H1 (cell line): Measurements from ENCODE around the gene UFC1. TPM values are rescaled to one million over a fixed set of nuclear protein-coding genes. Genes with fewer than 3 reads are reported as not detected.
A peak's percentile ranks its signal among the peaks of the same experiment; 100 is the strongest.

Source experiments
- CTCF ChIA-PET: fragments of 300-600 bp; sonication (Branson Sonifier 250); formaldehyde crosslinking; loops from one replicate; lab custom pipeline; 2021; ENCODE audit not compliant: partially characterized antibody; lab: Charles Lee
- POLR2A ChIA-PET: fragments of 300-600 bp; sonication (Branson Sonifier 250); formaldehyde crosslinking; loops from one replicate; lab custom pipeline; 2021; ENCODE audit warnings: inconsistent platforms; ENCODE audit not compliant: partially characterized antibody; lab: Charles Lee
- DNase-seq, 2 experiments: peaks; one replicate each; pipeline versions ENCODE4 v3.0.0 to v3.0.0-alpha.2; 2010 to 2022; ENCODE audit warnings: low spot score in 2 of 2, low read depth in 1 of 2, mixed read lengths in 1 of 2
- FAIRE-seq: peaks from 2 replicates; lab custom pipeline; 2011; peaks lifted over from hg19 to GRCh38; lab: Jason Lieb, UNC
- H2AFZ ChIP-seq: 2 replicates; pipeline ENCODE4 v1.8.1; 2012; ENCODE audit warnings: low read length, inconsistent platforms
- H2AK5ac ChIP-seq: 2 replicates; pipeline ENCODE4 v1.6.1; 2013; ENCODE audit warnings: low read depth, low read length
- H2BK120ac ChIP-seq: replicated peaks from 2 replicates; pipeline ENCODE3; 2013; ENCODE audit warnings: low read depth, low read length, inconsistent platforms
- H2BK12ac ChIP-seq: 2 replicates; pipeline ENCODE4 v1.6.1; 2013; ENCODE audit warnings: low read depth, low read length
- H2BK15ac ChIP-seq: 2 replicates; pipeline ENCODE4 v1.6.1; 2013; ENCODE audit warnings: low read length
- H2BK20ac ChIP-seq: 2 replicates; pipeline ENCODE4 v1.6.1; 2013; ENCODE audit warnings: low read length
- H2BK5ac ChIP-seq: 2 replicates; pipeline ENCODE4 v1.6.1; 2013; ENCODE audit warnings: low read depth, low read length
- H3K14ac ChIP-seq: 2 replicates; pipeline ENCODE4 v1.6.1; 2013; ENCODE audit warnings: inconsistent platforms; ENCODE audit not compliant: insufficient read length
- H3K18ac ChIP-seq: 2 replicates; pipeline ENCODE4 v1.6.1; 2013; ENCODE audit warnings: low read length; ENCODE audit errors: extremely low read depth
- H3K23ac ChIP-seq: 2 replicates; pipeline ENCODE4 v1.6.1; 2013; ENCODE audit warnings: inconsistent platforms; ENCODE audit not compliant: insufficient read length
- H3K23me2 ChIP-seq: 2 replicates; pipeline ENCODE4 v1.6.1; 2013; ENCODE audit warnings: low read depth, low read length
- H3K27ac ChIP-seq: 2 replicates; pipeline ENCODE4 v1.6.1; 2011; ENCODE audit warnings: low read depth, low read length, inconsistent platforms
- H3K27me3 ChIP-seq, 4 experiments: replicated peaks in 1 of 4; 1 replicate in 1 of 4; 2 replicates in 3 of 4; pipeline versions ENCODE4 v1.6.1 to v1.8.1; 2011 to 2013; ENCODE audit warnings: low read length in 3 of 4, mild to moderate bottlenecking in 3 of 4, inconsistent platforms in 2 of 4, mixed read lengths in 2 of 4, moderate library complexity in 1 of 4; ENCODE audit not compliant: control insufficient read depth in 3 of 4, insufficient read depth in 3 of 4; ENCODE audit errors: extremely low read depth in 1 of 4
- H3K36me3 ChIP-seq, 4 experiments: 2 replicates each; pipeline versions ENCODE4 v1.6.1 to v1.8.1; 2011 to 2013; ENCODE audit warnings: mild to moderate bottlenecking in 4 of 4, low read length in 3 of 4, moderate library complexity in 2 of 4, control low read depth in 1 of 4, inconsistent platforms in 1 of 4; ENCODE audit not compliant: insufficient read depth in 4 of 4, control insufficient read depth in 2 of 4
- H3K4ac ChIP-seq: replicated peaks from 2 replicates; pipeline ENCODE3; 2013; ENCODE audit warnings: low read length, low read depth, mixed read lengths, inconsistent platforms; ENCODE audit not compliant: insufficient read length
- H3K4me1 ChIP-seq, 4 experiments: replicated peaks in 1 of 4; 1 replicate in 1 of 4; 2 replicates in 3 of 4; pipeline versions ENCODE4 v1.6.1 to v1.8.1; 2011 to 2013; ENCODE audit warnings: low read length in 3 of 4, inconsistent platforms in 2 of 4, mixed read lengths in 1 of 4; ENCODE audit not compliant: insufficient read depth in 4 of 4, control insufficient read depth in 3 of 4
- H3K4me2 ChIP-seq, 2 experiments: 2 replicates each; pipeline versions ENCODE4 v1.6.1 to v1.8.1; 2011 to 2013; ENCODE audit warnings: low read depth in 2 of 2, low read length in 2 of 2, control low read depth in 1 of 2, inconsistent platforms in 1 of 2, mild to moderate bottlenecking in 1 of 2; ENCODE audit not compliant: insufficient read depth in 1 of 2
- H3K4me3 ChIP-seq, 4 experiments: fragments of 200-600, 300-600 bp in 1 of 4; sonication (generic), shearing (Covaris generic), sonication (Bioruptor Twin) in 1 of 4; 2 replicates each; pipeline versions ENCODE4 v1.5.1 to v1.8.1; 2011 to 2016; ENCODE audit warnings: low read length in 4 of 4, low read depth in 3 of 4, control low read depth in 2 of 4, inconsistent platforms in 2 of 4, mild to moderate bottlenecking in 2 of 4, mixed read lengths in 1 of 4, moderate library complexity in 1 of 4; ENCODE audit not compliant: insufficient read depth in 2 of 4; ENCODE audit errors: extremely low read depth in 1 of 4
- H3K56ac ChIP-seq: replicated peaks from 2 replicates; pipeline ENCODE3; 2013; ENCODE audit warnings: low read depth, mild to moderate bottlenecking, mixed read lengths, low read length, inconsistent platforms; ENCODE audit not compliant: insufficient read length
- H3K79me1 ChIP-seq: 2 replicates; pipeline ENCODE4 v1.6.1; 2013; ENCODE audit warnings: low read depth, low read length, control low read depth
- H3K79me2 ChIP-seq, 2 experiments: 2 replicates each; pipeline versions ENCODE4 v1.6.1 to v1.8.1; 2012 to 2013; ENCODE audit warnings: low read length in 2 of 2, mild to moderate bottlenecking in 2 of 2, inconsistent platforms in 1 of 2; ENCODE audit not compliant: insufficient read depth in 2 of 2, control insufficient read depth in 1 of 2
- H3K9ac ChIP-seq, 4 experiments: replicated peaks in 1 of 4; 1 replicate in 1 of 4; 2 replicates in 3 of 4; pipeline versions ENCODE4 v1.6.1 to v1.8.1; 2011 to 2013; ENCODE audit warnings: low read depth in 3 of 4, low read length in 3 of 4, control low read depth in 2 of 4, mild to moderate bottlenecking in 2 of 4, moderate library complexity in 2 of 4, inconsistent platforms in 1 of 4; ENCODE audit errors: extremely low read depth in 1 of 4
- H3K9me3 ChIP-seq, 2 experiments: 2 replicates each; pipeline versions ENCODE4 v1.6.1 to v1.8.1; 2012 to 2013; ENCODE audit warnings: mild to moderate bottlenecking in 2 of 2, moderate library complexity in 2 of 2, control low read depth in 1 of 2, inconsistent platforms in 1 of 2, low read depth in 1 of 2, low read length in 1 of 2, mixed read lengths in 1 of 2; ENCODE audit not compliant: insufficient read depth in 2 of 2
- H4K20me1 ChIP-seq, 2 experiments: replicated peaks in 1 of 2; 2 replicates each; pipeline versions ENCODE3 to v1.8.1; 2011 to 2013; ENCODE audit warnings: inconsistent platforms in 2 of 2, low read length in 2 of 2, mild to moderate bottlenecking in 1 of 2; ENCODE audit not compliant: insufficient read depth in 2 of 2, control insufficient read depth in 1 of 2
- H4K5ac ChIP-seq: 2 replicates; pipeline ENCODE4 v1.6.1; 2013; ENCODE audit warnings: low read length, low read depth, mixed read lengths, inconsistent platforms; ENCODE audit not compliant: insufficient read length
- H4K8ac ChIP-seq: 2 replicates; pipeline ENCODE4 v1.8.0; 2013; ENCODE audit warnings: mild to moderate bottlenecking, moderate library complexity, low read length, inconsistent platforms; ENCODE audit not compliant: insufficient read depth; ENCODE audit errors: extremely low read depth
- H4K91ac ChIP-seq: replicated peaks from 2 replicates; pipeline ENCODE3; 2013; ENCODE audit warnings: low read length, mixed read lengths, inconsistent platforms; ENCODE audit not compliant: insufficient read length
- ASH2L ChIP-seq: fragments of 200-600, 300-600 bp; sonication (generic); IDR thresholded peaks from one replicate; pipeline ENCODE4 v1.7.1; 2017; ENCODE audit warnings: low read length
- CTBP2 ChIP-seq: IDR thresholded peaks from 2 replicates; pipeline ENCODE4 v1.7.0; 2011; ENCODE audit warnings: borderline replicate concordance, mild to moderate bottlenecking, moderate library complexity, mixed read lengths, low read length; ENCODE audit not compliant: insufficient read depth, insufficient read length
- JUND ChIP-seq: IDR thresholded peaks from 2 replicates; pipeline ENCODE4 v1.6.1; 2011; ENCODE audit warnings: mild to moderate bottlenecking, improper control_type of control experiment, low read length
- KDM1A ChIP-seq: fragments of 200-600, 300-600 bp; sonication (generic); IDR thresholded peaks from 2 replicates; pipeline ENCODE4 v1.7.1; 2016; ENCODE audit warnings: mild to moderate bottlenecking, low read length, borderline replicate concordance
- KDM5A ChIP-seq: fragments of 200-600 bp; IDR thresholded peaks from 2 replicates; pipeline ENCODE4 v1.7.1; 2012; ENCODE audit warnings: mild to moderate bottlenecking, low read length, inconsistent platforms, mixed read lengths
- NANOG ChIP-seq: IDR thresholded peaks from 2 replicates; pipeline ENCODE4 v1.6.1; 2011; ENCODE audit warnings: low read length, low read depth, mild to moderate bottlenecking, inconsistent platforms; ENCODE audit not compliant: insufficient read depth, poor library complexity, severe bottlenecking
- RNF2 ChIP-seq: fragments of 200-900, 300-1000 bp; sonication (generic); IDR thresholded peaks from 2 replicates; pipeline ENCODE4 v1.7.1; 2016; ENCODE audit warnings: borderline replicate concordance, low read depth, mild to moderate bottlenecking, antibody characterized with exemption, low read length; ENCODE audit not compliant: poor library complexity, severe bottlenecking; ENCODE audit errors: missing control alignments
- SP2 ChIP-seq: IDR thresholded peaks from 2 replicates; pipeline ENCODE4 v1.6.1; 2012; ENCODE audit warnings: mild to moderate bottlenecking, low read length, inconsistent platforms
- SP4 ChIP-seq: IDR thresholded peaks from 2 replicates; pipeline ENCODE4 v1.6.1; 2012; ENCODE audit warnings: low read length, inconsistent platforms
- YY1 ChIP-seq: IDR thresholded peaks from 2 replicates; pipeline ENCODE4 v1.6.1; 2011; ENCODE audit warnings: low read depth, mild to moderate bottlenecking, low read length
- WGBS, 2 experiments: shearing (Covaris generic) in 1 of 2; methylation state at CpG; one replicate each; pipeline versions ENCODE4 v1.1.6 to v1.1.7; 2013 to 2015; ENCODE audit warnings: low lambda C conversion rate in 2 of 2, mixed read lengths in 2 of 2, inconsistent platforms in 1 of 2, low coverage in 1 of 2, missing lambda C conversion rate in 1 of 2; ENCODE audit not compliant: insufficient replicate concordance in 2 of 2, insufficient coverage in 1 of 2, insufficient read length in 1 of 2; ENCODE audit errors: extremely low coverage in 1 of 2, missing lambda C conversion rate in 1 of 2; 5-methylcytosine and 5-hydroxymethylcytosine counted together
- polyA plus RNA-seq, 7 experiments: library from polyadenylated mRNA; depleted of rRNA in 3 of 7; stranded (reverse) in 5 of 7; unstranded in 2 of 7; fragments of >200 nt in 5 of 7; fragments of 200-250 nt in 2 of 7; gene quantifications; 1 replicate in 5 of 7; 2 replicates in 1 of 7; 4 replicates in 1 of 7; pipeline versions ENCODE4 v1.2.1 to v1.2.3, GENCODE V29; 2011 to 2013; ENCODE audit warnings: missing spikeins in 2 of 7, mixed read lengths in 2 of 7
- total RNA-seq: library from RNA; stranded (reverse); fragmentation: NEBNext Ultra II Directional; extraction: Animal tissue kit (Norgen Biotek cat#: 25700); gene quantifications from 2 replicates; pipeline ENCODE4 v1.2.1, GENCODE V29; 2021

UFC1 gene
- total and polyA plus RNA-seq, 2 of the 8 experiments (the other 6 are each of a cell fraction or from before 2014, with no cell fraction given), result 67.8 to 102 TPM

GRCh38 chr1:161159087-161159912 is 5.5 kb downstream of the UFC1 start, which contains the start of gene USP21:
Gene USP21, plus strand, starts transcription at chr1:161159500. Its CDS starts 1,141 bp downstream, at chr1:161160641.
- Histone ChIP-seq H3K27ac (peak within 1 kb of the TSS; percentile 63), H3K9ac (peak within 1 kb of the TSS; percentile 68 to 83 (median 73)), H3K23me2 (peaks cover 7% of the 10 kb centered on the region), H3K56ac (peak within 1 kb of the TSS; percentile 66), H3K4ac (peak within 1 kb of the TSS; percentile 2), H2BK120ac (no peak within 1 kb of the TSS), H3K27me3 (no peaks in the 10 kb centered on the region), H3K36me3 (peaks cover 2 to 12% (median 7%) of the 10 kb centered on the region in 4 experiments; a peak in 5 of 8 replicates), H3K4me2 (peak within 1 kb of the TSS; percentile 63 to 97), H3K79me1 (no peaks in the 10 kb centered on the region; the same call in 1 of the 2 replicates), H3K18ac (peak within 1 kb of the TSS; percentile 61; the same call in 1 of the 2 replicates), H2BK15ac (0 out of 2 replicates have a peak within 1 kb of the TSS, but pooled peaks have one; percentile 76), H4K5ac (peak within 1 kb of the TSS; percentile 69), H3K23ac (no peak within 1 kb of the TSS), H4K20me1 (no peaks in the 10 kb centered on the region), H3K79me2 (no peaks in the 10 kb centered on the region; a peak in 1 of 4 replicates), H3K14ac (no peak within 1 kb of the TSS), H3K9me3 (no peaks in the 10 kb centered on the region), H2BK20ac (no peak within 1 kb of the TSS), H2AFZ (no peak within 1 kb of the TSS), H3K4me1 (peaks cover 0 to 15% (median 4%) of the 10 kb centered on the region in 4 experiments; a peak in 4 of 7 replicates), H4K91ac (no peak within 1 kb of the TSS), H2BK12ac (0 out of 2 replicates have a peak within 1 kb of the TSS, but pooled peaks have one; percentile 55), H3K4me3 (peak within 1 kb of the TSS; percentile 62 to 80 (median 72)), H2BK5ac (peak within 1 kb of the TSS; percentile 21; the same call in 1 of the 2 replicates), H2AK5ac (no peak within 1 kb of the TSS; the same call in 1 of the 2 replicates), H4K8ac (peak within 1 kb of the TSS; percentile 95)
- POLR2A ChIA-PET, result interaction anchor here (0.9 to 13.6 kb wide), 5 partner anchors 11 to 50 kb away, joined by 3 to 130 read pairs (median 4); partner anchors contain the start of gene DEDD
- DNase-seq (peak; percentile 77 to 97), FAIRE-seq (no peak)
- WGBS, 2 experiments, result 5% methylated on average over 47 of the region's 60 CpGs; no CpG with 5 or more reads in 1 of the 2 experiments
- CTCF ChIA-PET, result interaction anchor here (0.8 to 1.2 kb wide), 4 partner anchors 12 to 62 kb away, joined by 3 to 5 read pairs (median 3); no protein-coding TSS in a partner anchor
- TF ChIP-seq SP2 (no peak), RNF2 (no peak), KDM1A (no peak), KDM5A (peak; percentile 64; the same call in 1 of the 2 replicates), NANOG (no peak), JUND (no peak), CTBP2 (no peak), SP4 (peak; percentile 67; the same call in 1 of the 2 replicates), YY1 (peak; percentile 99), ASH2L (peak; percentile 92)
